ENCODE measurements around the gene ABHD12.

DNA sequence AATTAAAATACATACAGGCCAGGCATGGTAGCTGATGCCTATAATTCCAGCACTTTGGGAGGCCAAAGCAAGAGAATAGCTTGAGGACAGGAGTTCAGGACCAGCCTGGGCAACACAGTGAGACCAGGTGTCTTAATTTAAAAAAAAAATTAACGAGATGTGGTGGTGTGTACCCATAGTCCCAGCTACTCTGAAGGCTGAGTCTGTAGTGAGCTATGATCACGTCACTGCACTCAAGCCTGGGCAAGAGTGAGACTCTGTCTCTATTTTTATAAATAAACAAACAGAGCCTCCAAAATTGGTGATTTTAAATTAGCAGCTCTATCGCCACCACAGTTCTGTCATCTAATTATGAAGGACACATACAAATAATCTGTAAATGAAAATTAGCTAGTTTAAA is 37.9 kb downstream of the ABHD12 start:
- TF ChIP-seq CTCF (IDR thresholded peaks at IDR 0.05) (no peak), POLR2A (IDR thresholded peaks at IDR 0.05) (no peak), POLR2AphosphoS5 (IDR thresholded peaks at IDR 0.05) (no peak), EP300 (IDR thresholded peaks at IDR 0.05) (no peak)
